ENCODE results near the gene JAM2. TPM values are rescaled to one million over a fixed set of nuclear protein-coding genes. Genes with fewer than 3 reads are reported as not detected.
A peak's percentile ranks its signal among the peaks of the same experiment; 100 is the strongest.

The JAM2 gene
- total and polyA plus RNA-seq, 12 donors: 15.3 to 54.4 (median 34.5) TPM

- 75 to 76% methylated on average over 8 of the region's 8 CpGs for WGBS, 2 donors
- H3K4me3 ChIP-seq: no peak overlapping the region
- no peaks in the 10 kb centered on the region for H3K36me3 ChIP-seq
- peaks cover 0 to 18% (median 14%) of the 10 kb centered on the region in 9 donors for H3K4me1 ChIP-seq
- no peak for TF ChIP-seq CTCF (IDR thresholded peaks at IDR 0.05)
- DNase-seq (no peak), ATAC-seq (no peak)
- peaks cover 0 to 27% (median 0%) of the 10 kb centered on the region in 7 donors for H3K27me3 ChIP-seq
- intact Hi-C loops (cut with DNase I): loop anchor here in 1 of 10 donors (5.0 kb wide), 1 partner anchor 42 kb away; no protein-coding TSS in a partner anchor
- H3K27ac ChIP-seq: no peak overlapping the region
- H3K9me3 ChIP-seq: no peaks in the 10 kb centered on the region
These were observed 3.7 kb upstream of the JAM2 start for GRCh38 chr21:25635310-25635709.

GRCh38 chr21:25636727-25637126, 2.3 kb upstream of the JAM2 start:
- 94 to 96% methylated on average over 2 of the region's 2 CpGs for WGBS, 2 donors
- DNase-seq (no peak), ATAC-seq (no peak)
- intact Hi-C loops (cut with DNase I): loop anchor here in 1 of 10 donors (5.0 kb wide), 1 partner anchor 41 kb away; no protein-coding TSS in a partner anchor
- H3K27me3 ChIP-seq: peaks cover 0 to 32% (median 0%) of the 10 kb centered on the region in 7 donors
- no peak overlapping the region for H3K4me3 ChIP-seq
- no peak for TF ChIP-seq CTCF (IDR thresholded peaks at IDR 0.05)
- H3K27ac ChIP-seq: no peak overlapping the region
- no peaks in the 10 kb centered on the region for H3K36me3 ChIP-seq
- peaks cover 0 to 29% (median 22%) of the 10 kb centered on the region in 9 donors for H3K4me1 ChIP-seq
- no peaks in the 10 kb centered on the region for H3K9me3 ChIP-seq

DNA sequence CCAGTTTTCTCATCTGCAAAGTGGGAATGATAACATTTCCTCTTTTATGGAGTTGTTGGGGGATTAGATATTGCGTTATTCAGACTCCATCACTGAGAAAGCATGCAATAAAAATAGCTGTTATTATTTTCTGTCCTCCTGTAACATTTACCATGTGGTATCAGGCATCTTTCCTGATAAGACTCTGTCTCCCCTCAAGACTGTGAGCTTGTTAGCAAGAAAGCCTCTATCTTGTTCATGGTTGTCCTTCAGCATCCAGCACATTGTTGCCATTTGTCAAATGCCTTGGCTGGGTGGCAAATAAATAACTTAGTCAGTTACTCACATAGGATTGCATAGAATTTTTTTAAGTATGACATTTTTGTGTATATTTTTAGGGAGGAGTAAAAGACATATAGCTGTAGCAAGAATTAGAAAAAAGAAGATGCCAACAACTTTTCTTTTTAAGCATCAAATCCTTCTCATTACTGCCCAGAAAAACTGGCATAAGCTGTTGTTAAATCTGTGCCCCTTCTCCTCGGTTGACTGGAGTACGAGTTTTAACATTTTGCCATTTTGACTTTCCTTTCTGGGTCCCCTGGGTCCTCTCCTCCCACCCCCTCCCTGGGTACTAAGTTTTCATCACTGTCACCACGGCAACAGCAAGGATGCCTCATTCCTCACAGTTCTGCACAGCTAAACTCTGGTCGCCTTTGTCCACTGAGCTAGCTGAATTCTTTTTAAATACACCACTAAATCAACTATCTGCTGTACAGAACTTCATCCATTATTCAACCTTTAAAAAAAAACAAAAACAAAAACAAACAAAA, 1.0 kb upstream of the JAM2 start:
- peak overlapping the region in 6 of 10 donors; percentile 66 to 93 (median 84) for H3K4me3 ChIP-seq
- intact Hi-C loops (cut with DNase I): loop anchor here in 3 of 10 donors (2.0 to 5.0 kb wide), 2 partner anchors 29 to 39 kb away; no protein-coding TSS in a partner anchor
- ATAC-seq: no peak

More for the DNA sequence above, 1.0 kb upstream of the JAM2 start:
- DNase-seq: no peak
- 38 to 45% methylated on average over 5 of the region's 5 CpGs for WGBS, 2 donors
- Histone ChIP-seq H3K27me3 (peaks cover 0 to 32% (median 0%) of the 10 kb centered on the region in 7 donors), H3K36me3 (peaks cover 0 to 12% (median 0%) of the 10 kb centered on the region in 9 donors), H3K4me1 (peaks cover 0 to 41% (median 22%) of the 10 kb centered on the region in 9 donors), H3K27ac (peak overlapping the region in 8 of 10 donors; percentile 86 to 98 (median 91)), H3K9me3 (no peaks in the 10 kb centered on the region)
- TF ChIP-seq CTCF (IDR thresholded peaks at IDR 0.05): no peak
